ENCODE results near the gene ETV6.

Gene ETV6

GRCh38 chr12:11746024-11746771 is 96.7 kb downstream of the ETV6 start:
- DNase-seq: no peak

- no peak for DNase-seq
Measured at GRCh38 chr12:11746940-11747716, 97.7 kb downstream of the ETV6 start.

- no peak for DNase-seq
Measured at GRCh38 chr12:11747969-11748368, 98.5 kb downstream of the ETV6 start.

DNA sequence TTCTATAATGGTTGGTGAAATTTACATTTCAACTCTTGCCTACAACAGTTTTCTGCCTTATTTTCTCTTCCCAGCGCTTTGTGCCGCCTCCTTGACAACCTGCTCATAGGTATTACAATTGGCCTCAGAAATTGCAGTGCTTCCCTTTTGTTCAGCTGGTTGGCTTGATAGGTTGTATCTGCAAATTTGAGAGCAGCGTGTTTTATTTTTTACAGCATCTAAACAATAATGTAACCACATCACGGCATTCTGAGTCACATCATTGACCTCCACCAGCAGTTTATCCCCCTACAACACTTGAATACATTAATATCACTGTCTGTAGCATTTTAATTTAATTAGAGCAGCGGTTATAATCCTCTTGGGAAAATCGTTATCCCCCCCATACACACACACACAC is 99.4 kb downstream of the ETV6 start:
- DNase-seq: no peak

DNA sequence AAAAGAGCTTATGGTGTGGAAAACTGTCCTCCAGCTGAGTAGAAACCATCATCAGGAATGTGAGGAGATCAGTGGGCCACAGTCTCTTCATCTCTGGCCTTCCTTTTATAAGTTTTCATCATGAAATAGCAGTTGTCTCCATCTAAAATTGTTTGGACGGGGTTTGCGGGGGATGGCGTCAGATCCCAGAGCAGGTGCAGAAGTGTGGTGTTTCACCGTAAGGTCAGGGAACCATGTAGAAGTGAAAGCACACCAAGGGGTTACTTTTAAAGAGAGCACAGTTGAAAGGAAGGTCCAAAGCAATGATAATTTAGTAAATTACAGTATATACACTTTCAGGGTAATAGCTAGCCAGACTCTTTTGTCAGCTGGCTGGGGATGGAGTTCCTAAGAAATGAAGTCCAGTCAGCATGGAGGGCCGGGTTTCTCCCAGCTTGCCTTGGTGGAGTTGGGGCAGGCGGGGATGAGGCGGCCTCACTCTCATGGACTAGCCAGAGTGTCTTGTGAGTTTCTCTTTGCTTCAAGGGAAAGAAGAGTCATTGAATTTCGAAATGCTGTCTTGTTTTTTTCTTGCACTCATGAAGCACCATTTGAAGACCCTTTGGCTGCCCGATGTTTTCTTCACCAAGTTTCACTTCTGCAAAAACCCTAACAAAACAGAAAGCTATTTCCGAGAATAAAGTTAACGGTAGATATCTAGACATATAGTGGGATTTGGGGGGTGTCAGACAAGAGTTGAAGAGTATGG is 100.6 kb downstream of the ETV6 start:
- no peak for DNase-seq

GRCh38 chr12:11752403-11753149 is 103.1 kb downstream of the ETV6 start:
- no peak for DNase-seq

GRCh38 chr12:11753150-11753499 is 103.7 kb downstream of the ETV6 start:
- DNase-seq: peak; percentile 52

DNA sequence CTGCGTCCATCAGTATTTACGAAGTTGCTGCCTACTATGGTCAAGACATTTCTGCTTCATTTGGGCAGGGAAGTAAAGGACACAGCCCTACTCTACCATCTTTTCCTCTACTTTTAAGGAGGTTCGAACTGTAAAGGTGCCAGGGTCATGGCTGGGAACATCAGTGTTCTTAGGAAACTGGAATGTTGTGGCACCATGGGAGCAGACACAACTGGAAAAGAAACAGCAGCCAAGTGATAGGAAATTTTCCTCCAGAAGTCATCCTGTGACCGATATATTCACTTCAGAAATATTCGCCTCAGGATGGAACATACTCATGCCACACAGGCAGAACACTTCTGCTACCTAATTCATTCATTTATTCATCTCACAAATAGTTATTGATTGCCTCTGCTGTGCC is 104.4 kb downstream of the ETV6 start:
- no peak for DNase-seq

DNA sequence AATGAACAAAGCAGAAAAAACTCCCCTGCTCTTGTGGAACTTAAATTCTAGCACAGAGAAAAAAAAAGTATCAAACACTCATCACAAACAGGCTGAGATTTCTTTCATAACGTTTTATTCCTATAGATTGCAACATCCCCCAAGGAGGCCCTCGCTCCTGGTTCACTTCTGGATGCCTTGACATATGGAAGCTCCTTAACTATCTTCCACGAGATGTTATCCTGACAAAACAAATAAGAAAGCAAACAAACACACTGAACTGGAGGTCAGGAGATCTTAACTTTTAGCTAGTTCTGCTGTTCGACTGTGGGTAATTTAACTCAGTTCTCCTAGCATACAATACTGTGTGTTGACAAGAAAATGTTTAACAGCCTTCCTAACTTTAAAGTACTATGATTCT is 104.8 kb downstream of the ETV6 start:
- no peak for DNase-seq

GRCh38 chr12:11755302-11755930 is 105.9 kb downstream of the ETV6 start:
- no peak for DNase-seq

- DNase-seq: no peak
Measured at GRCh38 chr12:11756022-11756421, 106.5 kb downstream of the ETV6 start.

DNA sequence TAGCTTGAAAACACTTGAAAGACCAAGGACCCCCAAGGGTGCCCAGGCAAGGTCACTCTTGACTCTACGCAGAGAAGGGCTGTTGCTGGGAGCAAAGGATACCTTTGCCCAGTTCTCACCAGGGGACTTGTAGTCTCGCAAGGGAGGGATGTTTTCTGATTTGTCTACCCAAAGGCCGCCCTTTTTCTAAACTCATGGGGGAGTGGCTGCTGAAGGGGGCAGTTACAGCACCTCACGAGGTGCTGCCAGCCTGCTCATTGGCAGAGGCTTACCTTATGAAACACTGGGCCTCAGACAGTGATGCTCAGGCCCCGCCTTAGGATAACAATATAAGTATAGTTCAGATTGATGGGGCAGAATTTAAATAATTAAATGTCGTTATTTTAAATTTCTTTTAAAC is 107.0 kb downstream of the ETV6 start:
- no peak for DNase-seq

- DNase-seq: no peak
Measured at GRCh38 chr12:11757095-11757494, 107.6 kb downstream of the ETV6 start.

- DNase-seq: no peak
Measured at GRCh38 chr12:11757531-11757930, 108.1 kb downstream of the ETV6 start.

DNA sequence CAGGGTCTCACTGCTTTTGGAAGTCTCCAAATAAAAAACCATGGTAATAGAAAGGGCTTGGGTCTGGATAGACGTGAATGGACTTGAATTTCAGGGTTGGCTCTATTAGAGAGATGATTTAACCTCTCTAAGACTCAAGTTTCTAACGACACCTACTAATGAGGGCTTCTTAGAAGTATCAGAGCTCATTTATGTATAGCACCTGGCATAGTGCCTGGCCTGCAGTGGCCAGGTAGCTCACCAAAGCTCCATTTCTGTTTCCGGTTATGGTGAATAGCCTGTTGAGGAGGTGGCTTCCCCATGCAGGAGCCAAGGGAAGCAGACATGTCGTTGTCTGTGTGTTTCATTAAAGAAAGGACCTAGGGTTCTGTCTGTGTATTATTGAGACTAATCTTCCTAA is 108.6 kb downstream of the ETV6 start:
- DNase-seq: no peak

GRCh38 chr12:11758510-11759493 is 109.3 kb downstream of the ETV6 start:
- no peak for DNase-seq

- no peak for DNase-seq
Measured at GRCh38 chr12:11759494-11759878, 110.0 kb downstream of the ETV6 start.

DNA sequence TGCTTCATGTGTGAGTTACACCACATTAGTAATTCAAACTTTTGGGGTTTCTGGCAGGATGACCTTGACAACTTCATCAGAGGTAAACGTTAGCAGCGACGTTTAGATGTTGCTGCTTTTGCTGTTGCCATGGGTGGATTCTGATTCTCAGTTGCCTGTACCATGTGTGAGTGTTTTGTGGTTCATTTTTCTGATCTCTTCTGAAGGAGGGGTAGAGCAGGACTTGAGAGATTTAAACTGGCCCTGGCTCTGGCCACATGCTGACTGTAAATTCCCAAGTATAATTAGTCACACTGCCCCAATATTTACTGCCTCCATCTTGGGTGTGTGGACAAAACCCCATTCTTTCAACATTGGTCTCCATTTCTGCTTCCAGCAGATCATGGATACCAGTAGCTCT is 110.4 kb downstream of the ETV6 start:
- no peak for DNase-seq

- no peak for DNase-seq
Measured at GRCh38 chr12:11761869-11762567, 112.5 kb downstream of the ETV6 start.

GRCh38 chr12:11762723-11763326 is 113.4 kb downstream of the ETV6 start:
- no peak for DNase-seq

All from COR-L47 (cell line).